Caco-2 (cell line): ENCODE data around the gene GDF7. TPM values are rescaled to one million over a fixed set of nuclear protein-coding genes. Genes with fewer than 3 reads are reported as not detected.

Source experiments
- BruUV-seq: library from RNA; stranded (reverse); fragments of 400-500 nt; replicated peaks from 2 replicates; lab custom pipeline; 2021; lab: Mats Ljungman, UMichigan
- CTCF ChIA-PET: fragments of 300-600 bp; sonication (Branson Sonifier 250); formaldehyde crosslinking; loops from one replicate; lab custom pipeline; 2022; ENCODE audit warnings: antibody characterized with exemption; lab: Charles Lee
- POLR2A ChIA-PET: fragments of 300-600 bp; sonication (Branson Sonifier 250); formaldehyde crosslinking; loops from one replicate; lab custom pipeline; 2022; ENCODE audit warnings: antibody characterized with exemption; lab: Charles Lee
- DNase-seq, 2 experiments: peaks; one replicate each; pipeline versions ENCODE4 v3.0.0 to v3.0.0-alpha.2; 2020 to 2022
- H3K27me3 ChIP-seq: replicated peaks from 2 replicates; pipeline ENCODE4 v1.6.0; 2011; ENCODE audit warnings: low read length; ENCODE audit not compliant: control insufficient read depth, insufficient read depth
- H3K36me3 ChIP-seq: 2 replicates; pipeline ENCODE4 v1.5.1; 2011; ENCODE audit warnings: low read length; ENCODE audit not compliant: control insufficient read depth, insufficient read depth
- H3K4me1 ChIP-seq: fragments of 250-450 bp; sonication (Bioruptor Pico); 2 replicates; pipeline ENCODE4 v1.5.1; 2020; ENCODE audit warnings: mild to moderate bottlenecking
- H3K4me3 ChIP-seq: 2 replicates; pipeline ENCODE4 v1.5.1; 2011; ENCODE audit warnings: low read depth, mild to moderate bottlenecking, control low read depth, low read length
- H3K9me3 ChIP-seq: fragments of 250-450 bp; sonication (Bioruptor Pico); 2 replicates; pipeline ENCODE4 v1.5.1; 2020; ENCODE audit warnings: mild to moderate bottlenecking, moderate library complexity
- H3K27ac Mint-ChIP-seq: one replicate; pipeline ENCODE4 v1.8.0; 2022; ENCODE audit warnings: mixed read lengths; ENCODE audit not compliant: unreplicated experiment
- H3K27me3 Mint-ChIP-seq: one replicate; pipeline ENCODE4 v1.8.0; 2022; ENCODE audit warnings: mixed read lengths; ENCODE audit not compliant: insufficient read depth, unreplicated experiment
- H3K36me3 Mint-ChIP-seq: one replicate; pipeline ENCODE4 v1.8.0; 2022; ENCODE audit warnings: mild to moderate bottlenecking, mixed read lengths; ENCODE audit not compliant: insufficient read depth, unreplicated experiment
- H3K4me1 Mint-ChIP-seq: one replicate; pipeline ENCODE4 v1.8.0; 2022; ENCODE audit warnings: low read depth, mixed read lengths; ENCODE audit not compliant: unreplicated experiment
- H3K4me3 Mint-ChIP-seq: one replicate; pipeline ENCODE4 v1.8.0; 2022; ENCODE audit warnings: mild to moderate bottlenecking, moderate library complexity, mixed read lengths; ENCODE audit not compliant: unreplicated experiment
- H3K9me3 Mint-ChIP-seq: one replicate; pipeline ENCODE4 v1.8.0; 2022; ENCODE audit warnings: mixed read lengths; ENCODE audit not compliant: unreplicated experiment
- intact Hi-C: fragments of 100-400 bp; cut with micrococcal nuclease; formaldehyde crosslinking; loops from one replicate; pipeline ENCODE4 v1.10.0; 2022; ENCODE audit not compliant: unreplicated experiment
- total RNA-seq: library from RNA; stranded (reverse); gene quantifications from 2 replicates; pipeline ENCODE4 v1.2.3, GENCODE V29; 2022
- TF ChIP-seq, protein P1 (sequence below), 2 experiments: fragments of 200-600 bp in 1 of 2; IDR thresholded peaks; 1 replicate in 1 of 2; 2 replicates in 1 of 2; pipeline versions ENCODE4 v1.5.1 to v1.8.0; 2011 to 2022; ENCODE audit warnings: antibody characterized with exemption in 1 of 2, control low read depth in 1 of 2, inconsistent platforms in 1 of 2, low read depth in 1 of 2, low read length in 1 of 2, mild to moderate bottlenecking in 1 of 2, moderate library complexity in 1 of 2; ENCODE audit not compliant: insufficient read depth in 1 of 2, severe bottlenecking in 1 of 2, unreplicated experiment in 1 of 2

GDF7 gene
- total RNA-seq, 1 experiment from 2014 or later, result 1.7 TPM

DNA sequence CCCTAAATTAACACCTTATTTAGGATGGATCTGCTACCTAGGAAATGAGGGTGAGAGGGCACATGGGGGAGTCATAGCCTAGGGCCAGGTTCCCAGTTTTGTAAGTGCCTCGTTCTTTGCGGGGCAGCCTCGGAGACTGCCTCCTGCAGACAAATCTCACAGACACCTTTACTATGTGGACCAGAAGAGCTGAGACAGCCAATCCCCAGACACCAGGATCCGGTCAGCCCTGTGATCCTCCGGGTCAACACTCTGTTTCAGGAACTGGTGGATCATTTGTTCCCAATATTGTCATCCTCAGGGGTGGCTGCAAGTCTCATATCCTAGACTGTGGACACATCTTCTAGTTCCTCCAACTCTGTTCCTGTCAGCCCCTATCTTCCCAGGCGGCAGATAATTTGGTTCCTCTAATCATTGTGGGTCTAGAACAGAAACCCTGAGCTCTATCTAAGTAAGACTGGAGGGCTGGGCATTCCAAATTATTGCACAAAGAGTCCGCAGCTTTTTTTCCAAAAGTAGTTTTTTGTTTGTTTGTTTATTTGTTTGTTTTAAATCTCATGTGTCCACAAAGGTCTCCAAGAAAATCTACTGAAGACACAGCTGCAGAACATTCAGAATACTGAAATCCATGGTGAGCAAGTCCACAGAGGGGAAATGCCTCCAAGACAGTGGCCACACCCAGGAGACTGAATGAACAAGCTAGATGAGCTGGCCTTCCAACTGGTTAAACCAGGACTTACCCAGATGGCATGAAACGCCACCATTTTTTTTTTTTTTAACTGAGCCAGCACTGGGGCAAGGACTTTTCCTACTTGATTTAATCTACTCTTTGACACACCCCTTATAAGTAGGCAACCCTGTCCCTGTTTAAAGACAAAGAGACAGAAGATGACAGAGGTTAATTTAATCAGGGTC is 6.2 kb upstream of the GDF7 start:
- H3K9me3 Mint-ChIP-seq, result no peaks in the 10 kb centered on the region
- ChIA-PET POLR2A (interaction anchor here (0.8 to 2.2 kb wide), 4 partner anchors 10 to 214 kb away, joined by 3 to 13 read pairs (median 6); partner anchors contain the start of genes HS1BP3 and RHOB), CTCF (interaction anchor here (0.6 to 3.1 kb wide), 18 partner anchors 9 to 505 kb away, joined by 3 to 281 read pairs (median 5); partner anchors contain the start of genes HS1BP3, LDAH and RHOB)
- no peak for DNase-seq
- no peaks in the 10 kb centered on the region for H3K36me3 Mint-ChIP-seq
- peaks cover 4% of the 10 kb centered on the region for H3K27me3 Mint-ChIP-seq
- BruUV-seq, result no TSS peak
- Histone ChIP-seq H3K27me3 (no peaks in the 10 kb centered on the region), H3K4me3 (no peak overlapping the region), H3K9me3 (no peaks in the 10 kb centered on the region), H3K36me3 (no peaks in the 10 kb centered on the region), H3K4me1 (peaks cover 5% of the 10 kb centered on the region; the same call in 1 of the 2 replicates)
- TF ChIP-seq, protein P1, sequence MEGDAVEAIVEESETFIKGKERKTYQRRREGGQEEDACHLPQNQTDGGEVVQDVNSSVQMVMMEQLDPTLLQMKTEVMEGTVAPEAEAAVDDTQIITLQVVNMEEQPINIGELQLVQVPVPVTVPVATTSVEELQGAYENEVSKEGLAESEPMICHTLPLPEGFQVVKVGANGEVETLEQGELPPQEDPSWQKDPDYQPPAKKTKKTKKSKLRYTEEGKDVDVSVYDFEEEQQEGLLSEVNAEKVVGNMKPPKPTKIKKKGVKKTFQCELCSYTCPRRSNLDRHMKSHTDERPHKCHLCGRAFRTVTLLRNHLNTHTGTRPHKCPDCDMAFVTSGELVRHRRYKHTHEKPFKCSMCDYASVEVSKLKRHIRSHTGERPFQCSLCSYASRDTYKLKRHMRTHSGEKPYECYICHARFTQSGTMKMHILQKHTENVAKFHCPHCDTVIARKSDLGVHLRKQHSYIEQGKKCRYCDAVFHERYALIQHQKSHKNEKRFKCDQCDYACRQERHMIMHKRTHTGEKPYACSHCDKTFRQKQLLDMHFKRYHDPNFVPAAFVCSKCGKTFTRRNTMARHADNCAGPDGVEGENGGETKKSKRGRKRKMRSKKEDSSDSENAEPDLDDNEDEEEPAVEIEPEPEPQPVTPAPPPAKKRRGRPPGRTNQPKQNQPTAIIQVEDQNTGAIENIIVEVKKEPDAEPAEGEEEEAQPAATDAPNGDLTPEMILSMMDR (IDR thresholded peaks at IDR 0.05; ENCODE audit: insufficient read depth in 1 of 2, low read depth in 1 of 2, low read length in 1 of 2, severe bottlenecking in 1 of 2, unreplicated experiment in 1 of 2), result no peak
- H3K4me1 Mint-ChIP-seq, result no peaks in the 10 kb centered on the region
- no peak overlapping the region for H3K4me3 Mint-ChIP-seq
- intact Hi-C loops, result loop anchor here (1.0 kb wide), 6 partner anchors 16 to 505 kb away; no protein-coding TSS in a partner anchor
- no peak overlapping the region for H3K27ac Mint-ChIP-seq

DNA sequence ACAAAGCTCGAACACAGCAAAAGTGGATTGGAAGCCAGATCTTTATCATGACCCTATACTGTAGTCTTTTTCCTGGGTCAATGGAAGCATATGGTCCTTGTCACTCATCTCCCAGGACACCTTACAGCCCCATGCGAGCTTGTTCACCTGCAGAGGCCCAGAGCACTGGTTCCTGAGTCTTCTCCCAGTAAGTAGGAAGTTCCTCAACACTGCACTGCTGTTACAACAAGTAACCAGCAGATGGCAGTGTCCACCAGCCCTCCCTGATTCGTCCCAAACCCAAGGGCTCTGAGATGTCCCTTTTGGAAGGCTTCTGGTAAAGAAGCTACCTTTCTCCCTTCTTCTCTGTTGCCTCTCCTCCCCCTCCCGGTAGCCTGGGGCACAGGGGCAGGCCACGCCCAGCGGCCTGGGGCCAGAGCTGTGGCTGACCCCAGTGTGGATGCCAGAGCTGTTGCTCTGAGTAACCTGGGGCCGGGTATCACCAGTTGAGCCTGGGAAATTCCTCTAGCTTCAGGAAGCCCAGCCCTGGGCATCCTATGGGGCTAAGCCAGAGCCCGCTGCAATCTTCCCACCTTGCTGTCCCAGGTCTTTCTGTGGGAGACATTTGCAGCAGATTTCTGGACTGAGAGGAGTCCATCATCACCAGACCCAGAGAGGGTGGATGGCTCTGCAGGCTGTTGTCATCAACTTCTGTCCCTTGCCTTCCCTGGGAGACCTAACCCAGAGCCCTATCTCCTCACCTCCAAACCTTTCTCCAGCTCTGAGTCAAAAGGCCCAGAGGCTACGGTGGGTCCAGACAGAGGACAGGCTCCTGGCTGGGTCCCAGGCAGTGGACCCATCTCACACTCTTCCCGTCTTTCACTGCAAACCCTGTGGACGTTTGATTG is 5.3 kb upstream of the GDF7 start:
- Mint-ChIP-seq H3K36me3 (no peaks in the 10 kb centered on the region), H3K27ac (no peak overlapping the region), H3K4me3 (no peak overlapping the region), H3K9me3 (no peaks in the 10 kb centered on the region), H3K4me1 (no peaks in the 10 kb centered on the region), H3K27me3 (peaks cover 4% of the 10 kb centered on the region)
- Histone ChIP-seq H3K4me1 (peaks cover 10% of the 10 kb centered on the region; the same call in 1 of the 2 replicates), H3K4me3 (no peak overlapping the region), H3K36me3 (no peaks in the 10 kb centered on the region), H3K9me3 (no peaks in the 10 kb centered on the region), H3K27me3 (no peaks in the 10 kb centered on the region)
- CTCF ChIA-PET, result interaction anchor here (0.6 to 3.1 kb wide), 23 partner anchors 10 to 504 kb away, joined by 3 to 281 read pairs (median 4); partner anchors contain the start of genes HS1BP3, LDAH and RHOB
- BruUV-seq, result no TSS peak
- DNase-seq, result peak; percentile 77 to 83
- TF ChIP-seq, protein P1 (IDR thresholded peaks at IDR 0.05; ENCODE audit: insufficient read depth in 1 of 2, low read depth in 1 of 2, low read length in 1 of 2, severe bottlenecking in 1 of 2, unreplicated experiment in 1 of 2), result peak; percentile 95 to 96
- intact Hi-C loops, result loop anchor here (1.0 kb wide), 6 partner anchors 15 to 504 kb away; no protein-coding TSS in a partner anchor
- POLR2A ChIA-PET, result interaction anchor here (0.9 to 2.2 kb wide), 3 partner anchors 11 to 215 kb away, joined by 3 to 13 read pairs (median 9); partner anchors contain the start of genes HS1BP3 and RHOB
